Esophagus squamous epithelium (tissue), 5 donors: ENCODE results near the gene SMYD3. TPM values are rescaled to one million over a fixed set of nuclear protein-coding genes. Genes with fewer than 3 reads are reported as not detected.

Experiments
- DNase-seq: peaks from one replicate; lab custom pipeline; 2025; lab: John Stamatoyannopoulos, UW
- H3K27ac ChIP-seq, 4 donors: fragments of 200-600 bp; sonication (generic); one replicate each; pipeline ENCODE4 v1.5.1; 2016 to 2019; ENCODE audit warnings: mild to moderate bottlenecking in 1 of 4
- H3K27me3 ChIP-seq, 4 donors: fragments of 200-600 bp; sonication (generic); 1 replicate in 3 of 4; 2 replicates in 1 of 4; pipeline versions ENCODE4 v1.5.1 to v1.6.0; 2017 to 2021; ENCODE audit warnings: antibody characterized with exemption in 1 of 4
- H3K36me3 ChIP-seq, 3 donors: fragments of 200-600 bp; sonication (generic); one replicate each; pipeline ENCODE4 v1.5.1; 2016 to 2019
- H3K4me1 ChIP-seq, 3 donors: fragments of 200-600 bp; sonication (generic); one replicate each; pipeline ENCODE4 v1.5.1; 2017 to 2019
- H3K4me3 ChIP-seq, 4 donors: fragments of 200-600 bp; sonication (generic); 1 replicate in 3 of 4; 2 replicates in 1 of 4; pipeline ENCODE4 v1.5.1; 2016 to 2019; ENCODE audit warnings: mild to moderate bottlenecking in 2 of 4, moderate library complexity in 1 of 4
- H3K9me3 ChIP-seq, 3 donors: fragments of 200-600 bp; sonication (generic); one replicate each; pipeline ENCODE4 v1.5.1; 2016 to 2019
- POLR2A ChIP-seq, 4 donors: fragments of 450-650 bp; IDR thresholded peaks; one replicate each; pipeline ENCODE4 v1.6.1; 2017; ENCODE audit warnings: antibody characterized with exemption in 4 of 4, mild to moderate bottlenecking in 4 of 4, moderate library complexity in 3 of 4
- WGBS, 2 donors: methylation state at CpG; one replicate each; pipeline ENCODE4 v1.1.5; 2018; 5-methylcytosine and 5-hydroxymethylcytosine counted together
- intact Hi-C: fragments of 100-400 bp; cut with DNase I; formaldehyde crosslinking; loops from one replicate; pipeline ENCODE4 v1.15.0; 2022
- total RNA-seq, 4 donors: library from RNA; depleted of rRNA; stranded (reverse); fragments of >200 nt; gene quantifications; one replicate each; pipeline ENCODE4 v1.1.0, GENCODE V29; 2016
- TF ChIP-seq, protein P1 (sequence below), 6 experiments: fragments of 450-650 bp in 4 of 6; fragments of 200-600 bp in 2 of 6; sonication (generic) in 2 of 6; IDR thresholded peaks; one replicate each; pipeline ENCODE4 v1.5.1; 2016 to 2019; ENCODE audit warnings: antibody characterized with exemption in 6 of 6, mild to moderate bottlenecking in 4 of 6, moderate library complexity in 4 of 6
- donor health status: DM: yes; HTN: yes; CAD: no.

Gene SMYD3
- total RNA-seq, 4 donors from 2014 or later, result 8.4 to 15.8 (median 11.5) TPM

DNA sequence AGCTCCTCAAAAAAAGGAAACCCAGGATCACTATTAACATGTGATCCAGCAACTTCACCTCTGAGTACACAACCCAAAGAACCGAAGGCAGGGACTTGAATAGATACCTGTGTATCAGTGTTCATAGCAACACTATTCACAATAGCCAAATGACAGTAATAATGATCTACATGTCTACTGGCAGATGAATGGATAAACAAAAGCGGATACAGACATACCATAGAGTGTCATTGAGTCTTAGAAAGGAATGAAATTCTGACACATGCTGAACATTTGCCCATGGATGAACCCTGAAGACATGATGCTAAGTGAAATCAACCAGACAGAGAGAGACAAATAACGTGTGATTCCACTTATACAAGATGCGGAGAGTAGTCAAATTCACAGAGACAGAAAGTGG lies 788.1 kb downstream of the SMYD3 start:
- H3K9me3 ChIP-seq, result no peaks in the 10 kb centered on the region
- WGBS, 2 donors, result 92 to 93% methylated on average over 4 of the region's 4 CpGs
- H3K27me3 ChIP-seq, result no peaks in the 10 kb centered on the region
- TF ChIP-seq, protein P1, sequence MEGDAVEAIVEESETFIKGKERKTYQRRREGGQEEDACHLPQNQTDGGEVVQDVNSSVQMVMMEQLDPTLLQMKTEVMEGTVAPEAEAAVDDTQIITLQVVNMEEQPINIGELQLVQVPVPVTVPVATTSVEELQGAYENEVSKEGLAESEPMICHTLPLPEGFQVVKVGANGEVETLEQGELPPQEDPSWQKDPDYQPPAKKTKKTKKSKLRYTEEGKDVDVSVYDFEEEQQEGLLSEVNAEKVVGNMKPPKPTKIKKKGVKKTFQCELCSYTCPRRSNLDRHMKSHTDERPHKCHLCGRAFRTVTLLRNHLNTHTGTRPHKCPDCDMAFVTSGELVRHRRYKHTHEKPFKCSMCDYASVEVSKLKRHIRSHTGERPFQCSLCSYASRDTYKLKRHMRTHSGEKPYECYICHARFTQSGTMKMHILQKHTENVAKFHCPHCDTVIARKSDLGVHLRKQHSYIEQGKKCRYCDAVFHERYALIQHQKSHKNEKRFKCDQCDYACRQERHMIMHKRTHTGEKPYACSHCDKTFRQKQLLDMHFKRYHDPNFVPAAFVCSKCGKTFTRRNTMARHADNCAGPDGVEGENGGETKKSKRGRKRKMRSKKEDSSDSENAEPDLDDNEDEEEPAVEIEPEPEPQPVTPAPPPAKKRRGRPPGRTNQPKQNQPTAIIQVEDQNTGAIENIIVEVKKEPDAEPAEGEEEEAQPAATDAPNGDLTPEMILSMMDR (IDR thresholded peaks at IDR 0.05), result no peak
- TF ChIP-seq POLR2A (IDR thresholded peaks at IDR 0.05), result no peak
- intact Hi-C loops, result no loop called here
- no peak overlapping the region for H3K27ac ChIP-seq
- H3K36me3 ChIP-seq, result no peaks in the 10 kb centered on the region
- no peak for DNase-seq
- H3K4me3 ChIP-seq, result no peak overlapping the region
- peaks cover 0 to 5% (median 0%) of the 10 kb centered on the region in 3 donors for H3K4me1 ChIP-seq

DNA sequence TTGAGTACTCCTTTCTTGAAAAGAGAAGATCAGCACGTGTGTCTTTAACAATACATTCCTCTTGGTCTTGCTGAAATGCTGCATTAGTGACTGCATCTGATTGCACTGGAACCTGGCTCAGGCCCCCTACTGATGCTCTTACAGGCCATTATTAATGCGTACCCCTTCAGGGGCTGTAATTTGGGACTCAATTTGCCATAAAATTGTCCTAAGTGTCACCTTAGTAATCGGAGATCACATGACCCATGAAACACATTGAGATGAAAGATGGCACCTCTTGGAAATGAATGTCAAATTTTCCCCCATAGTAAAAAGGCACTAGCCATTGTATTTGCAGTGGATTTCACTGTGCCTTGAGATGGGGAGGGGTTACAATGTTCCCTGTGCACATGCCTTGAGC lies 789.0 kb downstream of the SMYD3 start:
- H3K4me1 ChIP-seq, result peaks cover 0 to 5% (median 0%) of the 10 kb centered on the region in 3 donors
- no peaks in the 10 kb centered on the region for H3K36me3 ChIP-seq
- no peak overlapping the region for H3K4me3 ChIP-seq
- DNase-seq, result no peak
- no peaks in the 10 kb centered on the region for H3K27me3 ChIP-seq
- no peaks in the 10 kb centered on the region for H3K9me3 ChIP-seq
- no peak for TF ChIP-seq POLR2A (IDR thresholded peaks at IDR 0.05)
- TF ChIP-seq, protein P1 (IDR thresholded peaks at IDR 0.05), result no peak
- 81 to 93% methylated on average over 3 of the region's 3 CpGs for WGBS, 2 donors
- H3K27ac ChIP-seq, result no peak overlapping the region
- intact Hi-C loops, result no loop called here

DNA sequence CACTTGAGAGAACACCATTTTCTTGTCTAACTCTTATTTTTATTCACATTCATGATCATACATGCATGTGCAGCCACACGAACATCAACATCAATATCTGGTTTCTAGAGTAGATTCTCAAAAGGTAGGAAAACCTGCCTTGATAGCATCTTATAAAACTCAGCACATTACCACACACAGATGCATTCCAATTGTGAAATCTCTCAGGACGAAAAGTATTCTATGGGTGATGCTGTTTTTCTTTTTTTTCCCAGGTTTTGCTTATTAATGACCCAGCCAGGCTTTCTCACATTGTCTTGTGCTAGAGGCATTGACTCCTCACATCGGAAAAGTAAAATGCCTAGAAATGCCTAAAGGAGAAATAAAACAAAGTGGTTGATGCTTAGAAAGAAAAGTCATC lies 789.5 kb downstream of the SMYD3 start:
- H3K4me3 ChIP-seq, result no peak overlapping the region
- 80 to 89% methylated on average over 3 of the region's 3 CpGs for WGBS, 2 donors
- no peak for DNase-seq
- no peak overlapping the region for H3K27ac ChIP-seq
- no peak for TF ChIP-seq POLR2A (IDR thresholded peaks at IDR 0.05)
- TF ChIP-seq, protein P1 (IDR thresholded peaks at IDR 0.05), result no peak
- peaks cover 0 to 5% (median 0%) of the 10 kb centered on the region in 3 donors for H3K4me1 ChIP-seq
- H3K36me3 ChIP-seq, result no peaks in the 10 kb centered on the region
- H3K27me3 ChIP-seq, result no peaks in the 10 kb centered on the region
- intact Hi-C loops, result no loop called here
- H3K9me3 ChIP-seq, result no peaks in the 10 kb centered on the region

DNA sequence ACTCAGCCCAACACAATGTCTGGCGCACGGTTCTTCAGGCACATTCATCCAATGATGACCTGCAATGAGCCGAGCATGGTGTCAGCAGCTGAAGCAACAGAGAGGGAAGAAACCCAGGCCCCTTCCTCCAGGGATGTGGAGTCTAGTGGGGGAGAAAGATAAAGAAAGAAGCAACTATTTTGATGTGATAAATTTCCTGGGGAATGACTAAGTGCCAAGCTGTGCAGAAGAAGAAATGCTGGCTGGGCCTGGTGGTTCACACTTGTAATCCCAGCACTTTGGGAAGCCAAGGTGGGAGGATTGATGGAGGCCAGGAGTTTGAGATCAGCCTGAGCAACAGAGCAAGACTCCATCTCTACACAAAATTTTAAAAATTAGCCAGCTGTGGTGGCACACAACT lies 790.5 kb downstream of the SMYD3 start:
- H3K4me1 ChIP-seq, result peaks cover 0 to 7% (median 0%) of the 10 kb centered on the region in 3 donors
- WGBS, 2 donors, result 94 to 100% methylated on average over 3 of the region's 3 CpGs
- TF ChIP-seq, protein P1 (IDR thresholded peaks at IDR 0.05), result no peak
- TF ChIP-seq POLR2A (IDR thresholded peaks at IDR 0.05), result no peak
- no peak overlapping the region for H3K4me3 ChIP-seq
- no peaks in the 10 kb centered on the region for H3K36me3 ChIP-seq
- no peak for DNase-seq
- no peaks in the 10 kb centered on the region for H3K27me3 ChIP-seq
- intact Hi-C loops, result no loop called here
- no peak overlapping the region for H3K27ac ChIP-seq
- no peaks in the 10 kb centered on the region for H3K9me3 ChIP-seq

DNA sequence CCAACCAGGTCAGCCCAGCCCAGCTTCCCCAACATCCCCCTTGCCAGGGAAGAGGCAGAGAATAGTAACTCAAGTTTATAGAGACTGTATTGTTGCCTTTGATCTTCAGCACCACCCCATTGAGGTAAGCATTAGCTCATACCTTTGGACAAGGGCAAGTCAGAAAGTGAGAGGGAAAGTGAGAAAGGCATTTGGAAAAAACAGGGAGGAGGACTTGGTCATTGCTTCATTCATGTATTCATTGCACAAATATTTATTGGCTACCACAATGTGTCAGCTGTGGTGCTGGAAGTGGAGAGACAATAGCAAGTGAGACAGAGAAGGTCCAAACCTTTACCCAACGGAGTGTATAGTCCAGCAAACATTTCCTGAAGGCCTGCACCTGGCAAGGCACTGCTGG lies 791.1 kb downstream of the SMYD3 start:
- intact Hi-C loops, result no loop called here
- DNase-seq, result no peak
- TF ChIP-seq POLR2A (IDR thresholded peaks at IDR 0.05), result no peak
- TF ChIP-seq, protein P1 (IDR thresholded peaks at IDR 0.05), result no peak
- Histone ChIP-seq H3K27ac (no peak overlapping the region), H3K4me1 (peaks cover 0 to 13% (median 0%) of the 10 kb centered on the region in 3 donors), H3K9me3 (no peaks in the 10 kb centered on the region), H3K27me3 (no peaks in the 10 kb centered on the region), H3K36me3 (no peaks in the 10 kb centered on the region), H3K4me3 (no peak overlapping the region)
- 46 to 50% methylated on average over 1 of the region's 1 CpG for WGBS, 2 donors
